ENCODE results near the gene TLCD1. TPM values are rescaled to one million over a fixed set of nuclear protein-coding genes. Genes with fewer than 3 reads are reported as not detected.
A peak's percentile ranks its signal among the peaks of the same experiment; 100 is the strongest.

The TLCD1 gene
- total RNA-seq, 2 donors from 2014 or later = 1.5 to 9.7 TPM

- no peak for ATAC-seq
- Mint-ChIP-seq H3K36me3 (peaks cover 13% of the 10 kb centered on the region), H3K27ac (peak overlapping the region in 1 of 2 donors; percentile 57), H3K4me1 (ENCODE audit: low read depth in 2 of 2) (peaks cover 0 to 9% of the 10 kb centered on the region in 2 donors), H3K27me3 (no peaks in the 10 kb centered on the region), H3K4me3 (no peak overlapping the region), H3K9me3 (no peaks in the 10 kb centered on the region)
- no peak for DNase-seq (ENCODE audit: low spot score)
Observed at GRCh38 chr17:28705728-28706334, 20.2 kb downstream of the TLCD1 start.

GRCh38 chr17:28705074-28705659 is 20.9 kb downstream of the TLCD1 start:
- H3K27me3 Mint-ChIP-seq = no peaks in the 10 kb centered on the region
- peaks cover 0 to 5% of the 10 kb centered on the region in 2 donors for H3K4me1 Mint-ChIP-seq (ENCODE audit: low read depth in 2 of 2)
- no peaks in the 10 kb centered on the region for H3K9me3 Mint-ChIP-seq
- no peak for DNase-seq (ENCODE audit: low spot score)
- peaks cover 13% of the 10 kb centered on the region for H3K36me3 Mint-ChIP-seq
- no peak overlapping the region for H3K4me3 Mint-ChIP-seq
- peak overlapping the region in 1 of 2 donors; percentile 57 for H3K27ac Mint-ChIP-seq
- no peak for ATAC-seq

- H3K36me3 Mint-ChIP-seq = peaks cover 13% of the 10 kb centered on the region
- H3K9me3 Mint-ChIP-seq = no peaks in the 10 kb centered on the region
- peaks cover 0 to 5% of the 10 kb centered on the region in 2 donors for H3K4me1 Mint-ChIP-seq (ENCODE audit: low read depth in 2 of 2)
- H3K27me3 Mint-ChIP-seq = no peaks in the 10 kb centered on the region
- H3K27ac Mint-ChIP-seq = peak overlapping the region in 1 of 2 donors; percentile 31
- ATAC-seq (no peak), DNase-seq (ENCODE audit: low spot score) (no peak)
- H3K4me3 Mint-ChIP-seq = no peak overlapping the region
Observed at GRCh38 chr17:28704219-28704858, 21.7 kb downstream of the TLCD1 start.

- Mint-ChIP-seq H3K9me3 (no peaks in the 10 kb centered on the region), H3K4me1 (ENCODE audit: low read depth in 2 of 2) (peaks cover 0 to 5% of the 10 kb centered on the region in 2 donors), H3K27ac (peak overlapping the region in 1 of 2 donors; percentile 31), H3K27me3 (no peaks in the 10 kb centered on the region), H3K4me3 (no peak overlapping the region), H3K36me3 (peaks cover 15% of the 10 kb centered on the region)
- DNase-seq (ENCODE audit: low spot score) (no peak), ATAC-seq (no peak)
Observed at GRCh38 chr17:28703552-28704218, 22.3 kb downstream of the TLCD1 start.

- no peak overlapping the region for H3K4me3 Mint-ChIP-seq
- H3K9me3 Mint-ChIP-seq = no peaks in the 10 kb centered on the region
- peak overlapping the region in 1 of 2 donors; percentile 29 for H3K27ac Mint-ChIP-seq
- DNase-seq (ENCODE audit: low spot score) = no peak
- H3K27me3 Mint-ChIP-seq = no peaks in the 10 kb centered on the region
- no peak for ATAC-seq
- H3K36me3 Mint-ChIP-seq = peaks cover 20% of the 10 kb centered on the region
- H3K4me1 Mint-ChIP-seq (ENCODE audit: low read depth in 2 of 2) = peaks cover 0 to 5% of the 10 kb centered on the region in 2 donors
Observed at GRCh38 chr17:28702752-28703150, 23.3 kb downstream of the TLCD1 start.

- no peak for ATAC-seq
- H3K36me3 Mint-ChIP-seq = peaks cover 20% of the 10 kb centered on the region
Observed at GRCh38 chr17:28702026-28702751, 23.8 kb downstream of the TLCD1 start.

GRCh38 chr17:28700830-28701492 is 25.1 kb downstream of the TLCD1 start:
- Mint-ChIP-seq H3K9me3 (no peaks in the 10 kb centered on the region), H3K4me3 (no peak overlapping the region), H3K27me3 (no peaks in the 10 kb centered on the region), H3K27ac (no peak overlapping the region), H3K36me3 (peaks cover 20% of the 10 kb centered on the region), H3K4me1 (ENCODE audit: low read depth in 2 of 2) (peaks cover 0 to 5% of the 10 kb centered on the region in 2 donors)
- DNase-seq (ENCODE audit: low spot score) (no peak), ATAC-seq (no peak)

More at GRCh38 chr17:28702026-28702751, 23.8 kb downstream of the TLCD1 start:
- Mint-ChIP-seq H3K27ac (peak overlapping the region in 1 of 2 donors; percentile 29), H3K9me3 (no peaks in the 10 kb centered on the region), H3K27me3 (no peaks in the 10 kb centered on the region), H3K4me1 (ENCODE audit: low read depth in 2 of 2) (peaks cover 0 to 5% of the 10 kb centered on the region in 2 donors), H3K4me3 (no peak overlapping the region)
- DNase-seq (ENCODE audit: low spot score) = no peak

- H3K4me3 Mint-ChIP-seq = no peak overlapping the region
- ATAC-seq = no peak
- peaks cover 20% of the 10 kb centered on the region for H3K36me3 Mint-ChIP-seq
- H3K27ac Mint-ChIP-seq = no peak overlapping the region
- no peaks in the 10 kb centered on the region for H3K27me3 Mint-ChIP-seq
- peaks cover 0 to 5% of the 10 kb centered on the region in 2 donors for H3K4me1 Mint-ChIP-seq (ENCODE audit: low read depth in 2 of 2)
- no peaks in the 10 kb centered on the region for H3K9me3 Mint-ChIP-seq
- DNase-seq (ENCODE audit: low spot score) = no peak
Observed at GRCh38 chr17:28700278-28700677, 25.8 kb downstream of the TLCD1 start.

- Mint-ChIP-seq H3K4me3 (no peak overlapping the region), H3K27me3 (no peaks in the 10 kb centered on the region), H3K27ac (peak overlapping the region in 1 of 2 donors; percentile 68), H3K9me3 (no peaks in the 10 kb centered on the region), H3K36me3 (peaks cover 25% of the 10 kb centered on the region), H3K4me1 (ENCODE audit: low read depth in 2 of 2) (peaks cover 0 to 3% of the 10 kb centered on the region in 2 donors)
- no peak for ATAC-seq
- DNase-seq (ENCODE audit: low spot score) = no peak
Observed at GRCh38 chr17:28698253-28698941, 27.6 kb downstream of the TLCD1 start.

- Mint-ChIP-seq H3K4me3 (no peak overlapping the region), H3K27ac (no peak overlapping the region), H3K4me1 (ENCODE audit: low read depth in 2 of 2) (no peaks in the 10 kb centered on the region), H3K36me3 (peaks cover 23% of the 10 kb centered on the region), H3K27me3 (no peaks in the 10 kb centered on the region), H3K9me3 (no peaks in the 10 kb centered on the region)
- no peak for ATAC-seq
- no peak for DNase-seq (ENCODE audit: low spot score)
Observed at GRCh38 chr17:28693869-28694268, 32.2 kb downstream of the TLCD1 start.

GRCh38 chr17:28689011-28689410 is 37.0 kb downstream of the TLCD1 start:
- no peak for DNase-seq (ENCODE audit: low spot score)
- H3K4me1 Mint-ChIP-seq (ENCODE audit: low read depth in 2 of 2) = no peaks in the 10 kb centered on the region
- H3K27me3 Mint-ChIP-seq = no peaks in the 10 kb centered on the region
- H3K4me3 Mint-ChIP-seq = no peak overlapping the region
- H3K9me3 Mint-ChIP-seq = no peaks in the 10 kb centered on the region
- H3K36me3 Mint-ChIP-seq = peaks cover 28% of the 10 kb centered on the region
- no peak for ATAC-seq
- H3K27ac Mint-ChIP-seq = no peak overlapping the region

GRCh38 chr17:28688481-28688880 is 37.6 kb downstream of the TLCD1 start:
- Mint-ChIP-seq H3K27me3 (no peaks in the 10 kb centered on the region), H3K4me1 (ENCODE audit: low read depth in 2 of 2) (no peaks in the 10 kb centered on the region), H3K27ac (no peak overlapping the region), H3K36me3 (peaks cover 23% of the 10 kb centered on the region), H3K9me3 (no peaks in the 10 kb centered on the region), H3K4me3 (no peak overlapping the region)
- DNase-seq (ENCODE audit: low spot score) (no peak), ATAC-seq (no peak)

Measured in natural killer cell treated with Interleukin-12 subunit alpha and Interleukin-12 subunit beta and Interleukin-15 and Interleukin-18, amount 100 ng/mL, for 72 hours (primary cell).